SK-N-SH (cell line): ENCODE data around the gene CCDC57. TPM values are rescaled to one million over a fixed set of nuclear protein-coding genes. Genes with fewer than 3 reads are reported as not detected.

Source experiments
- CTCF ChIA-PET: fragments of 300-600, 350-600 bp; formaldehyde crosslinking; extraction: SDS; loops from one replicate; lab custom pipeline; 2021; lab: Yijun Ruan, JAX
- POLR2A ChIA-PET: fragments of 350-600 bp; sonication (Branson Sonifier 250); formaldehyde crosslinking; extraction: SDS; loops from one replicate; lab custom pipeline; 2020; ENCODE audit warnings: antibody characterized with exemption, inconsistent platforms; lab: Yijun Ruan, JAX
- DNase-seq: peaks from one replicate; pipeline ENCODE4 v3.0.0; 2012
- H2AFZ ChIP-seq: fragments of 200-600 bp; sonication (generic); 2 replicates; pipeline ENCODE4 v1.8.1; 2016; ENCODE audit warnings: antibody characterized with exemption, mild to moderate bottlenecking, low read depth
- H3F3A ChIP-seq: fragments of 200-600 bp; sonication (generic); replicated peaks from 2 replicates; pipeline ENCODE3; 2016; ENCODE audit warnings: antibody characterized with exemption, mild to moderate bottlenecking; ENCODE audit not compliant: insufficient read depth
- H3K27ac ChIP-seq, 2 experiments: fragments of 200-500 bp in 1 of 2; fragments of 200-600 bp in 1 of 2; sonication (Bioruptor generic) in 1 of 2; sonication (generic), shearing (Covaris generic) in 1 of 2; 2 replicates each; pipeline versions ENCODE4 v1.5.1 to v1.6.1; 2014 to 2016; ENCODE audit warnings: low read depth in 2 of 2, inconsistent platforms in 1 of 2, low read length in 1 of 2, mild to moderate bottlenecking in 1 of 2, mixed read lengths in 1 of 2
- H3K27me3 ChIP-seq: fragments of 200-600 bp; sonication (generic), shearing (Covaris generic); 2 replicates; pipeline ENCODE4 v1.6.1; 2016; ENCODE audit warnings: mixed run types; ENCODE audit not compliant: insufficient read depth
- H3K36me3 ChIP-seq, 2 experiments: fragments of 200-500 bp in 1 of 2; fragments of 200-600 bp in 1 of 2; sonication (Bioruptor generic) in 1 of 2; sonication (generic) in 1 of 2; replicated peaks in 1 of 2; 2 replicates each; pipeline versions ENCODE3 to v1.5.1; 2014 to 2016; ENCODE audit warnings: low read length in 1 of 2, mild to moderate bottlenecking in 1 of 2; ENCODE audit not compliant: insufficient read depth in 2 of 2, control insufficient read depth in 1 of 2
- H3K4me1 ChIP-seq, 2 experiments: fragments of 200-500 bp in 1 of 2; fragments of 200-600 bp in 1 of 2; sonication (Bioruptor generic) in 1 of 2; sonication (generic), shearing (Covaris generic) in 1 of 2; 2 replicates each; pipeline versions ENCODE4 v1.5.1 to v1.6.1; 2014 to 2016; ENCODE audit warnings: low read depth in 1 of 2, low read length in 1 of 2, mixed run types in 1 of 2; ENCODE audit not compliant: insufficient read depth in 2 of 2, control insufficient read depth in 1 of 2
- H3K4me2 ChIP-seq: fragments of 200-600 bp; sonication (generic), shearing (Covaris generic); 2 replicates; pipeline ENCODE4 v1.6.1; 2017; ENCODE audit warnings: mixed run types
- H3K4me3 ChIP-seq, 2 experiments: fragments of 200-500 bp in 1 of 2; fragments of 200-600 bp in 1 of 2; sonication (Bioruptor generic) in 1 of 2; sonication (generic), shearing (Covaris generic) in 1 of 2; 2 replicates each; pipeline versions ENCODE4 v1.5.1 to v1.8.1; 2014 to 2016; ENCODE audit warnings: low read depth in 2 of 2, inconsistent platforms in 1 of 2, low read length in 1 of 2, mild to moderate bottlenecking in 1 of 2, mixed read lengths in 1 of 2, moderate library complexity in 1 of 2
- H3K79me2 ChIP-seq: fragments of 200-600 bp; sonication (generic); 2 replicates; pipeline ENCODE4 v1.8.1; 2017; ENCODE audit warnings: mild to moderate bottlenecking; ENCODE audit not compliant: insufficient read depth
- H3K9ac ChIP-seq: fragments of 200-600 bp; sonication (generic); 2 replicates; pipeline ENCODE4 v1.6.1; 2017; ENCODE audit warnings: mixed run types
- H3K9me2 ChIP-seq: fragments of 200-600 bp; sonication (generic); 2 replicates; pipeline ENCODE4 v1.6.1; 2017; ENCODE audit warnings: mixed run types
- H3K9me3 ChIP-seq: fragments of 200-600 bp; sonication (generic); 2 replicates; pipeline ENCODE4 v1.6.1; 2017; ENCODE audit warnings: mixed run types, mild to moderate bottlenecking, moderate library complexity
- H4K20me1 ChIP-seq: fragments of 200-600 bp; sonication (generic); 2 replicates; pipeline ENCODE4 v1.6.1; 2017; ENCODE audit warnings: mild to moderate bottlenecking, mixed run types; ENCODE audit not compliant: insufficient read depth
- CHD2 ChIP-seq: fragments of 150-350 bp; IDR thresholded peaks from 2 replicates; pipeline ENCODE4 v1.6.1; 2018; ENCODE audit warnings: low read length; ENCODE audit not compliant: partially characterized antibody
- CTCF ChIP-seq: fragments of 200-600 bp; sonication (generic); IDR thresholded peaks from 2 replicates; pipeline ENCODE4 v1.6.1; 2017; ENCODE audit warnings: antibody characterized with exemption, mild to moderate bottlenecking, moderate library complexity
- ELF1 ChIP-seq: IDR thresholded peaks from 2 replicates; pipeline ENCODE4 v1.4.0; 2012
- EP300 ChIP-seq, 2 experiments: IDR thresholded peaks; 2 replicates each; pipeline versions ENCODE4 v1.4.0 to v1.6.1; 2012; ENCODE audit warnings: borderline replicate concordance in 1 of 2, low read depth in 1 of 2, low read length in 1 of 2
- FOXJ3 ChIP-seq: sonication (generic); formaldehyde crosslinking; IDR thresholded peaks from 2 replicates; pipeline ENCODE4 v1.5.1; 2020; ENCODE audit warnings: mild to moderate bottlenecking, missing genetic modification reagents
- GABPA ChIP-seq: IDR thresholded peaks from 2 replicates; pipeline ENCODE4 v1.4.0; 2012; ENCODE audit warnings: low read depth, mild to moderate bottlenecking
- GATA2 ChIP-seq: sonication (generic); formaldehyde crosslinking; IDR thresholded peaks from 2 replicates; pipeline ENCODE4 v1.5.0; 2020; ENCODE audit warnings: mild to moderate bottlenecking, missing genetic modification reagents
- MXI1 ChIP-seq: IDR thresholded peaks from 2 replicates; pipeline ENCODE4 v1.6.1; 2012; ENCODE audit warnings: mild to moderate bottlenecking, low read depth, low read length, improper control_type of control experiment
- POLR2AphosphoS5 ChIP-seq: IDR thresholded peaks from 2 replicates; pipeline ENCODE4 v1.6.1; 2012; ENCODE audit warnings: low read depth, low read length
- RXRA ChIP-seq: IDR thresholded peaks from 2 replicates; pipeline ENCODE4 v1.4.0; 2012; ENCODE audit warnings: low read depth, mild to moderate bottlenecking, borderline replicate concordance
- SIN3A ChIP-seq: IDR thresholded peaks from 2 replicates; pipeline ENCODE4 v1.6.1; 2012; ENCODE audit warnings: low read depth, mild to moderate bottlenecking, low read length, moderate library complexity, borderline replicate concordance
- TAF1 ChIP-seq: IDR thresholded peaks from 2 replicates; pipeline ENCODE4 v1.6.1; 2012; ENCODE audit warnings: low read depth, mild to moderate bottlenecking, low read length, moderate library complexity, borderline replicate concordance
- TCF12 ChIP-seq: IDR thresholded peaks from 2 replicates; pipeline ENCODE4 v1.4.0; 2012
- TEAD4 ChIP-seq: IDR thresholded peaks from 2 replicates; pipeline ENCODE4 v1.4.0; 2012; ENCODE audit warnings: mild to moderate bottlenecking, borderline replicate concordance; ENCODE audit not compliant: insufficient read depth
- USF2 ChIP-seq: fragments of 150-350 bp; IDR thresholded peaks from 2 replicates; pipeline ENCODE4 v1.6.1; 2017; ENCODE audit warnings: antibody characterized with exemption, low read length, low read depth, borderline replicate concordance
- WGBS: methylation state at CpG from one replicate; pipeline ENCODE4 v1.1.6; 2017; ENCODE audit warnings: low lambda C conversion rate; 5-methylcytosine and 5-hydroxymethylcytosine counted together
- polyA plus RNA-seq, 3 experiments: library from polyadenylated mRNA; depleted of rRNA; stranded (reverse); fragments of >200 nt; gene quantifications; 2 replicates each; pipeline ENCODE4 v1.2.3, GENCODE V29; 2012
- TF ChIP-seq, protein P1 (sequence below): IDR thresholded peaks from 2 replicates; pipeline ENCODE4; 2012

The CCDC57 gene
- polyA plus RNA-seq, 1 of the 3 experiments (the other 2 are of a cell fraction) = 68.6 TPM

- no peaks in the 10 kb centered on the region for H3K9me3 ChIP-seq
- H3K4me1 ChIP-seq = no peaks in the 10 kb centered on the region
- H3K4me3 ChIP-seq = no peak overlapping the region
- H3K79me2 ChIP-seq = no peaks in the 10 kb centered on the region
- H2AFZ ChIP-seq = no peak overlapping the region
- H3K4me2 ChIP-seq = no peak overlapping the region
- 97% methylated on average over 18 of the region's 18 CpGs for WGBS
- H4K20me1 ChIP-seq = no peaks in the 10 kb centered on the region
- ChIA-PET CTCF (interaction anchor here (0.7 to 2.2 kb wide), 5 partner anchors 18 to 149 kb away, joined by 3 to 11 read pairs (median 4); partner anchors contain the start of genes DCXR and LRRC45), POLR2A (no interaction called here)
- no peak for DNase-seq
- H3K9me2 ChIP-seq = no peaks in the 10 kb centered on the region
- no peaks in the 10 kb centered on the region for H3F3A ChIP-seq
- no peak overlapping the region for H3K9ac ChIP-seq
- TF ChIP-seq MXI1 (no peak), EP300 (IDR thresholded peaks at IDR 0.05; ENCODE audit: borderline replicate concordance in 1 of 2, low read depth in 1 of 2, low read length in 1 of 2) (no peak), FOXJ3 (CRISPR knock-in tag) (no peak), CTCF (no peak)
- no peak overlapping the region for H3K27ac ChIP-seq
- peaks cover 18 to 51% of the 10 kb centered on the region in 2 experiments for H3K36me3 ChIP-seq
- H3K27me3 ChIP-seq = no peaks in the 10 kb centered on the region
Measured at GRCh38 chr17:82172486-82173160, 40.0 kb downstream of the CCDC57 start.

DNA sequence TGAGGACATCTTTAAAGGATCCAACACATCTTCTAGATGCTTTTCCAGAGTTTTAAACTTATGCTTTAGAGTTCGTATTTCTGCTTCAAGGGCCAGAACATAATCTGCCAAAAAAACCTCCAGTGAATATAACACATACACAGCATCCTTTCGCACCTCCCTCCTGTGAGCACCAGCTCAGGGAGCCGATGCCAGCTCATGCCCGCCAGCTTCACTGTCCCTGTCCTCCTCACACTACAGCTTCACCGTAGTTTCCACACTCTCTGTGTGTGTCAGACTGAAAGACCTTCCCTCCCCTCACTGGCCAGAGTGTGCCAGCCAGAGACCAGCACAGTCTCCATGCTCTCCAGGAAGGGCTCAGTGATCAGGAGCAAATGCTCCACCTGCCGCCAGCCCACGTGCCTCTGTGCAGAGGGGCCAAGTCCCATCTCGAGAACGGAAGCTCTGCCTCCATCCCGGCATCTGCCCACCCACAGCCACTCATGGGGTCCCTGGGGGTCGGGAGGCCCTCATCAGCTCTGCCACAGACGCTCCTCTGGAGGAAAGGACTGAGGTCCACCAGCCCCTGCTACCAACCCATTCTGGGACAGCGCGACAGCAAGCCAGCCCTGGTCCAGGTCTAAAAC is 40.8 kb downstream of the CCDC57 start:
- H3K79me2 ChIP-seq = no peaks in the 10 kb centered on the region
- 96% methylated on average over 14 of the region's 14 CpGs for WGBS
- no peak overlapping the region for H3K4me3 ChIP-seq
- CTCF ChIA-PET = interaction anchor here (1.8 kb wide), 1 partner anchor 34 kb away, joined by 11 read pairs; no protein-coding TSS in a partner anchor
- H3K36me3 ChIP-seq = peaks cover 25 to 51% of the 10 kb centered on the region in 2 experiments
- POLR2A ChIA-PET = no interaction called here
- DNase-seq = no peak
- H4K20me1 ChIP-seq = no peaks in the 10 kb centered on the region
- H3K27me3 ChIP-seq = no peaks in the 10 kb centered on the region
- H3F3A ChIP-seq = no peaks in the 10 kb centered on the region
- no peak overlapping the region for H3K27ac ChIP-seq
- no peaks in the 10 kb centered on the region for H3K4me1 ChIP-seq
- H2AFZ ChIP-seq = no peak overlapping the region
- no peak overlapping the region for H3K9ac ChIP-seq
- no peaks in the 10 kb centered on the region for H3K9me2 ChIP-seq
- TF ChIP-seq SIN3A (no peak), ELF1 (no peak)
- no peaks in the 10 kb centered on the region for H3K9me3 ChIP-seq
- no peak overlapping the region for H3K4me2 ChIP-seq

DNA sequence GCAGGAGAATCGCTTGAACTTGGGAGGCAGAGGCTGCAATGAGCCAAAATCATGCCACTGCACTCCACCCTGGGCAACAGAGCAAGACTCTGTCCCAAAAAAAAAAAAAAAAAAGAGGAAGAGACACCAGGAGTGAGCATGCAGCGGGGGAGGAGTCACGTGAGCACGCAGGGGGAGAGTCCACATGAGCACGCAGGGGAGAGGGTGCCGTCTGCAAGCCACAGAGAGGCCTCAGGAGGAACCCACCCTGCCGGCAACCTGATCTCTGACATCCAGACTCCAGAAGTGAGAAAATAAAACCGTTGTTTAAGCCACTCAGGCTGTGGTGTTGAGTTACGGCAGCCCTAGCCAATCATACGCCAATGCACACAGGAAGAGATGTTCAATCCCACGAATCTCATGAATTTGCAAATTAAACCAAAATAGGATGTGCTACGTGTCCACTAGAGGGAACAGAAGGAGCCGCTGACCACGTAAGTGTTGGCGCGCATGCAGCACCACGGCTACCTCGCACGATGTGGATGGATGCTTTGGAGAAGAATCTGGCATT is 42.2 kb downstream of the CCDC57 start:
- Histone ChIP-seq H3K4me1 (no peaks in the 10 kb centered on the region), H3K9ac (no peak overlapping the region), H3K27ac (no peak overlapping the region), H3K36me3 (peaks cover 28 to 43% of the 10 kb centered on the region in 2 experiments), H3K4me3 (no peak overlapping the region), H2AFZ (no peak overlapping the region), H3K4me2 (no peak overlapping the region), H4K20me1 (no peaks in the 10 kb centered on the region), H3K79me2 (no peaks in the 10 kb centered on the region), H3F3A (no peaks in the 10 kb centered on the region), H3K9me2 (no peaks in the 10 kb centered on the region), H3K9me3 (no peaks in the 10 kb centered on the region), H3K27me3 (no peaks in the 10 kb centered on the region)
- ChIA-PET POLR2A (no interaction called here), CTCF (interaction anchor here (0.9 kb wide), 1 partner anchor 8 kb away, joined by 3 read pairs; no protein-coding TSS in a partner anchor)
- no peak for DNase-seq
- 85% methylated on average over 19 of the region's 19 CpGs for WGBS
- TF ChIP-seq CHD2 (no peak), TAF1 (no peak), SIN3A (no peak), GATA2 (CRISPR knock-in tag) (no peak), TEAD4 (no peak), USF2 (no peak), RXRA (no peak), POLR2AphosphoS5 (no peak), ELF1 (no peak), TCF12 (no peak), GABPA (no peak)
- TF ChIP-seq, protein P1, sequence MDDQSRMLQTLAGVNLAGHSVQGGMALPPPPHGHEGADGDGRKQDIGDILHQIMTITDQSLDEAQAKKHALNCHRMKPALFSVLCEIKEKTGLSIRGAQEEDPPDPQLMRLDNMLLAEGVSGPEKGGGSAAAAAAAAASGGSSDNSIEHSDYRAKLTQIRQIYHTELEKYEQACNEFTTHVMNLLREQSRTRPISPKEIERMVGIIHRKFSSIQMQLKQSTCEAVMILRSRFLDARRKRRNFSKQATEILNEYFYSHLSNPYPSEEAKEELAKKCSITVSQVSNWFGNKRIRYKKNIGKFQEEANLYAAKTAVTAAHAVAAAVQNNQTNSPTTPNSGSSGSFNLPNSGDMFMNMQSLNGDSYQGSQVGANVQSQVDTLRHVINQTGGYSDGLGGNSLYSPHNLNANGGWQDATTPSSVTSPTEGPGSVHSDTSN = no peak
